GM21717 (cell line): ENCODE measurements around the gene ARHGEF40.
A peak's percentile ranks its signal among the peaks of the same experiment; 100 is the strongest.

Experiments used
- ATAC-seq: cut with Tn5 transposase; IDR thresholded peaks from one replicate; pipeline ENCODE4 v1.9.1; 2021; ENCODE audit warnings: mild to moderate bottlenecking, moderate library complexity; ENCODE audit not compliant: unreplicated experiment

The ARHGEF40 gene

DNA sequence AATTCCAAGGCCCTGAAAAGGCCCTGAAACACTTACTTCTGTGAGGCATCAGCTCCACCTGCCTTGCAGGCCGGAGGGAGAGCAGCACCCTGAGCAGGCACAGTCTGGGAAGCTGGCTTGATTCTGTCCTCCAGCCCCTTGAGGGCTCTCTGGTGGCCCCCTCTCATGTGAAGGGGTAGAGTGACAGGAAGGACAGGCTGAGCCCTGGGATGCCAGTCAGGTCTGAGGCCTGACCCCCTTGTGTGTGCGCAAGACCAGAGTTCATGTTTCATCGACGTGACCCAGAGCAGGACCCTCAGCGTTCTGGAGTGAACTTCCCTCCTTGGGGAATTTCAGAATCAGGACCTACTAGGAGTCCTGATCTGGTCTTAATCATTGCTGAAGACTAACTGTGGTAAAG, 11.2 kb upstream of the ARHGEF40 start:
- ATAC-seq, result no peak

- ATAC-seq, result no peak
Observed at GRCh38 chr14:21059842-21060613, 10.1 kb upstream of the ARHGEF40 start.

DNA sequence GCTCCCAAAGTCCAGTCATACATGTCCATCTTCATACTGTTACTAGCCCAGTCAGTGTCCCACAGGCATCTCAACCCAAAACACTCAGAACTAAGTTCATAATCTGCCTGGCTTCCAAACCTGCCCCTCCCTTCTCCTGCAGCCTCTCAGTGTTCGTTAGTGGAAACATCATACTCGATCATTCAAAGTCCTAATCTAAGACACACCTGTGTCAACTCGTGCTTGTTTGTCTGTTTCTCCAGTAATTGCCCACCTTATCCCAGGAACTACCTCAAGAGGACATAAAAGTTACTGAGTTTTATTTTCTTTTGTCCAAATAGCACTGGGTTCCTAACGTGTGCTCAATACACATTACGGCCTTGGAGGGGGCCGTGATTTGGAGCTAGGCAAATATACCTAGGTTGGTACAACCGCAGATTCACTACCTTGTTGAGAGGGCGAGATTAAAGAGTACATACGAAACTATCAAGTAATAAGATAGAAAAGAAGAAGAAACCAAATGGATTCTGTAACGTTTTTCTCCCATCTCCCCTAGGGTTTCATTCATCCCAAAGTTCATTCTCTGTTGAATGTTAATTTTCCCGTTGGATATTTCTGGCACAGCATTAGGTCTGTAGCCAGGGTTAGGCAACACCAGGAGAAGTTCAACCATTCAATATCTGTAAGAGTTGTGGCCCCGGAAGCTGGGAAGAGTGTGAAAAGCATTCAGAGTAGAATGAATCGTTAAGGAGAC, 9.3 kb upstream of the ARHGEF40 start:
- ATAC-seq, result no peak

GRCh38 chr14:21061347-21061668, 8.8 kb upstream of the ARHGEF40 start:
- ATAC-seq, result no peak

DNA sequence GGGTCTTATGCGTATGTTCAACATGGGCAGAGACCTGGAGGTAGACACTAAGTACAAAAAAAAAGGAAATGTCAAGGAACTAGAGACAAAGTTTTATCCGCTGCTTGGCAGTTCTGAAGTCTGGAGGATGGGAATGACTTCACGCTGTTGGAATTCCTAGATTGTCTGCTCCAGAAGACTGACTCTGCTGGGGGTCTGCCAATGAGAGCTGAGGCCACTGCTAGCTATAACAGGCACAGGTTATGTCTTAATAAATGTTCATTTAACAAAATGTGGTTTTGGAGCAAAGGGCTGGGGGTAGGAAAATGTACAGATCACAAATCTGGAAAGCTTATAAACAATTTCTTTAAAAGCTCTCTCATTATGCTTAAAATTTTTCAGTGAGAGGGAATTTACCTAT, 6.6 kb upstream of the ARHGEF40 start:
- no peak for ATAC-seq

DNA sequence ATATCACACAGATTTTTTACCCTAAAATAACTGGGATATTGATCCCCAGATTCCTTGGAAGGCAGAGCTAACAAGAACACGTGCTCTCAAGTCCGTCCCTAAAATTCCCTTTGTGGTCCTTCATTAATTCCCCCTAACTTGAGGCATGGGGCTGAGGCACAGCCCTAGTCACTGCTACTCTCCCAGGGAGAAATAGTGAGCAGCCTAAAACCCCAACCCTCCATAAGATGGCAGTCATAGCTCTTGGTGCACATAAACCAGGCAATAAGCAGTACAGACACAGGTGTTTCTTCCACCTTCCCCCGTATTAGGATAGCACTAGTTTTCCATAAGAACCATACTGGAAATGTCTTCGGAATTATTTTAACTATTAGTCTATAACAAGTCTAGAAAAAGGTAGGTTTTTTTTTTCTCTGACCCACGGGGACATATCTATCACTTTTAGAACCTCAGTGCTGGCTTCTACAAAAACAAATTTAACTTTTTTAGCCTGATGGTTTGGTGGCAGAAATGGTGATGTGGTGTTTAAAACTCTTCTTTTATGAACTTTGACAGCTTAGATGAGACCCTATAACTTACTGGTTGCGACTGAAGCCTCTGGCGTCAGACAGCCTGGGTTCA, 3.1 kb upstream of the ARHGEF40 start:
- ATAC-seq, result no peak

DNA sequence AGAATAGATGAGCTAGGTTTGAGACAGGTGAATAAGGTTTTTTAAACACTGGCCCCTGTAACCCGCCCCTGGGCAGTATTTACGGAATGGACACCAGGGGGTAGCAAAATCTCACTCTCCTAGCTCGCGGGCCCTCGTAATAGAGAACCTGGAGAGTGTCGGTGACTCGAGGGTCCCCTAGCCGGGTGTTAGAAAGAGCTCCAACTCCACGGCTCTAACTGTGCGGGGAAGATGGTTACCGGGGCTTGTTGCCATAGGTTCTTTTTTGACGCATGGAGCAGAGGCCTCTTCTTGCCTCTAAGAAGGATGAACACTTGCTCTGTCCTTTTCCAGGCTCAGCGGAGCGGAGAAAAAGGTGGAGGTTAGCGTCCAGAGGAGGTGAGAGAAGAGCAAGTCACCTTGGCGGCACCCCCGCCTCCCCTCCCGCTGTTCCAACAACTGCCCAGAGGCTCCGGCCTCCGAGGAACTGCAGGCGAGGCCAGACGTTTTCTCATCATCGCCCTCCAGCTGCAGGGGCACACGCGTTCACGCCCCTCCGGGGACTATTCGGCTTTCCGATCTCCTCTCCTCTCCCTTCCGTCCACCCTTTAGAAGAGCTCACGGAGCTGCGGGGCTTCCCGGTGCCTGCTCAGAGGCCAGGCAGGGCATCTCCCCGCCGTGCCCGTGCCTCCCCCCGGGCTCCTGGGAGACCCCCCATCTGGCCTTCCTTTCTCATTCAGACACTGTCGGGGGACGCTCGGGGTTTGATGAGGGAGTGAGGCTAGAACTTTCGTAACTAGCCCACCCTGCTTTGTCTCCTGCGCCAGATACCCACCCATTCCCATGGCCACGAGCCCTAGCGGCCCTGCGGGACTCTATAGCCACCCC, 1.4 kb upstream of the ARHGEF40 start:
- ATAC-seq, result no peak

DNA sequence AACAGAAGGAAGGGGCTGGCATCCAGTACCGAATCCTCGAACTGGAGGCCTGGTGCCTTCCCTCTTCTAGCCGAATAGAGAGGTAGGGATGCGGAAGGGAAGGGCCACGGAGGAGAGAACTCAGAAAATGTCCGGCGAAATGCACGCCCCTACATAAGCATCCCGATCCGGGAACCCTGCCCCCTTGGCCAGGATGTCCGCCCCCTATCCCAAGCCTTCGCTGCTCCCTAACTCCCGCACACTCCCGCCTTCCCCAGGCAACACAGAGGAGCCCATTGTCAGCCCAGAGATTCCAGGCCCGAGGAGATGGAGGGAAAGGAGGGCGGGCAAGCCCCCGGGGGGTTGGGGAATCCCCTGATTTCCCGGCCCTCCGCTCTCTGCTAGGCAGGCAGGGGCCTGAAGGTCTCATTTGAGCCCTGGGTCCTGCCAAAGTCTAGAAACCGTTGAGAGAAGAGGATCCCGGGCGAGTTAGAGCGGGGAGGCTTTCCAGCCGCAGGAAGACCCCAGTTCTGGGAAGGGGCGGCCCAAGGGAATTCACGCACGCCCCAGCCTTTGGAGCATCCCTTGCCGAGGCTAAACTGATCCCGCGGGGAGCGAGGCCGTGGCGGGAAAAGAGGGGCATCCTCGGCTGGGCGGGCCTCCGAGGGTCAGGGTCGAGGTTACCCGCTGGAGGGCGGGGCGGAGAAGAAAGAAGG, 569 bp upstream of the ARHGEF40 start:
- no peak for ATAC-seq

GRCh38 chr14:21070610-21071224, 613 bp downstream of the ARHGEF40 start:
- ATAC-seq, result peak; percentile 12

- peak; percentile 67 for ATAC-seq
Observed at GRCh38 chr14:21071225-21072030, 1.3 kb downstream of the ARHGEF40 start.

- ATAC-seq, result no peak
Observed at GRCh38 chr14:21072031-21072473, 1.9 kb downstream of the ARHGEF40 start.

- no peak for ATAC-seq
Observed at GRCh38 chr14:21072781-21073339, 2.8 kb downstream of the ARHGEF40 start.

GRCh38 chr14:21073921-21074320, 3.8 kb downstream of the ARHGEF40 start:
- no peak for ATAC-seq

DNA sequence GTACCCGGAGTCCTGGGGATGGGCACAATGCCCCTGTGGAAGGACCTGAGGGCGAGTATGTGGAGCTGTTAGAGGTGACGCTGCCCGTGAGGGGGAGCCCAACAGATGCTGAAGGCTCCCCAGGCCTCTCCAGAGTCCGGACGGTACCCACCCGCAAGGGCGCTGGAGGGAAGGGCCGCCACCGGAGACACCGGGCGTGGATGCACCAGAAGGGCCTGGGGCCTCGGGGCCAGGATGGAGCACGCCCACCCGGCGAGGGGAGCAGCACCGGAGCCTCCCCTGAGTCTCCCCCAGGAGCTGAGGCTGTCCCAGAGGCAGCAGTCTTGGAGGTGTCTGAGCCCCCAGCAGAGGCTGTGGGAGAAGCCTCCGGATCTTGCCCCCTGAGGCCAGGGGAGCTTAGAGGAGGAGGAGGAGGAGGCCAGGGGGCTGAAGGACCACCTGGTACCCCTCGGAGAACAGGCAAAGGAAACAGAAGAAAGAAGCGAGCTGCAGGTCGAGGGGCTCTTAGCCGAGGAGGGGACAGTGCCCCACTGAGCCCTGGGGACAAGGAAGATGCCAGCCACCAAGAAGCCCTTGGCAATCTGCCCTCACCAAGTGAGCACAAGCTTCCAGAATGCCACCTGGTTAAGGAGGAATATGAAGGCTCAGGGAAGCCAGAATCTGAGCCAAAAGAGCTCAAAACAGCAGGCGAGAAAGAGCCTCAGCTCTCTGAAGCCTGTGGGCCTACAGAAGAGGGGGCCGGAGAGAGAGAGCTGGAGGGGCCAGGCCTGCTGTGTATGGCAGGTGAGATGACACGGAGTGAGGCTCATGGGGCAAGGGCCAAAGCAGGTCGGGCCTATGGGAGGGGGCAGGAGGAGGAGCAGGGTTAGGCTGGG, 4.5 kb downstream of the ARHGEF40 start:
- no peak for ATAC-seq

- ATAC-seq, result no peak
Observed at GRCh38 chr14:21075719-21076437, 5.8 kb downstream of the ARHGEF40 start.

GRCh38 chr14:21077672-21078071, 7.6 kb downstream of the ARHGEF40 start:
- no peak for ATAC-seq

GRCh38 chr14:21078287-21078686, 8.2 kb downstream of the ARHGEF40 start:
- ATAC-seq, result no peak
